HEK293 (cell line): Measurements from ENCODE around the gene CD82.

Experiments used
- REPIN1 ChIP-seq: fragments of 450-650 bp; formaldehyde crosslinking; IDR thresholded peaks from 2 replicates; pipeline ENCODE4 v1.5.1; 2017; ENCODE audit warnings: missing biosample characterization, missing genetic modification characterization, low read depth
- SALL2 ChIP-seq: fragments of 450-650 bp; formaldehyde crosslinking; IDR thresholded peaks from 2 replicates; pipeline ENCODE4 v1.5.0; 2017; ENCODE audit warnings: missing biosample characterization, mild to moderate bottlenecking, missing genetic modification characterization, borderline replicate concordance
- SP2 ChIP-seq: fragments of 450-650 bp; formaldehyde crosslinking; IDR thresholded peaks from 2 replicates; pipeline ENCODE4 v1.5.1; 2016; ENCODE audit warnings: missing biosample characterization, missing genetic modification characterization
- TCF7L2 ChIP-seq: IDR thresholded peaks from 2 replicates; pipeline ENCODE4 v1.6.1; 2011; ENCODE audit warnings: low read depth, mild to moderate bottlenecking, inconsistent platforms, low read length, moderate library complexity, borderline replicate concordance
- ZBTB26 ChIP-seq: fragments of 450-650 bp; formaldehyde crosslinking; optimal IDR thresholded peaks from 2 replicates; pipeline ENCODE3; 2016; ENCODE audit warnings: missing biosample characterization, mild to moderate bottlenecking, missing genetic modification characterization
- ZBTB44 ChIP-seq: fragments of 450-650 bp; IDR thresholded peaks from 2 replicates; pipeline ENCODE4 v1.5.1; 2018; ENCODE audit warnings: missing biosample characterization, mild to moderate bottlenecking, missing genetic modification characterization
- ZNF350 ChIP-seq: fragments of 450-650 bp; formaldehyde crosslinking; IDR thresholded peaks from 2 replicates; pipeline ENCODE4 v1.5.0; 2017; ENCODE audit warnings: missing biosample characterization, mild to moderate bottlenecking, missing genetic modification characterization
- TF ChIP-seq, protein P1 (sequence below): fragments of 450-650 bp; formaldehyde crosslinking; IDR thresholded peaks from 2 replicates; pipeline ENCODE4 v1.5.1; 2017; ENCODE audit warnings: missing biosample characterization, missing genetic modification characterization
- TF ChIP-seq, protein P2 (sequence below): fragments of 450-650 bp; formaldehyde crosslinking; IDR thresholded peaks from 2 replicates; pipeline ENCODE4 v1.5.1; 2016; ENCODE audit warnings: missing biosample characterization, missing genetic modification characterization

- TF ChIP-seq, protein P1, sequence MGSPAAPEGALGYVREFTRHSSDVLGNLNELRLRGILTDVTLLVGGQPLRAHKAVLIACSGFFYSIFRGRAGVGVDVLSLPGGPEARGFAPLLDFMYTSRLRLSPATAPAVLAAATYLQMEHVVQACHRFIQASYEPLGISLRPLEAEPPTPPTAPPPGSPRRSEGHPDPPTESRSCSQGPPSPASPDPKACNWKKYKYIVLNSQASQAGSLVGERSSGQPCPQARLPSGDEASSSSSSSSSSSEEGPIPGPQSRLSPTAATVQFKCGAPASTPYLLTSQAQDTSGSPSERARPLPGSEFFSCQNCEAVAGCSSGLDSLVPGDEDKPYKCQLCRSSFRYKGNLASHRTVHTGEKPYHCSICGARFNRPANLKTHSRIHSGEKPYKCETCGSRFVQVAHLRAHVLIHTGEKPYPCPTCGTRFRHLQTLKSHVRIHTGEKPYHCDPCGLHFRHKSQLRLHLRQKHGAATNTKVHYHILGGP (tag by site-specific recombination), result no peak
- TF ChIP-seq ZBTB44 (no peak), ZNF350 (tag by site-specific recombination) (no peak), SALL2 (tag by site-specific recombination) (no peak), SP2 (tag by site-specific recombination) (no peak), ZBTB26 (tag by site-specific recombination) (no peak), REPIN1 (tag by site-specific recombination) (no peak), TCF7L2 (no peak)
- TF ChIP-seq, protein P2, sequence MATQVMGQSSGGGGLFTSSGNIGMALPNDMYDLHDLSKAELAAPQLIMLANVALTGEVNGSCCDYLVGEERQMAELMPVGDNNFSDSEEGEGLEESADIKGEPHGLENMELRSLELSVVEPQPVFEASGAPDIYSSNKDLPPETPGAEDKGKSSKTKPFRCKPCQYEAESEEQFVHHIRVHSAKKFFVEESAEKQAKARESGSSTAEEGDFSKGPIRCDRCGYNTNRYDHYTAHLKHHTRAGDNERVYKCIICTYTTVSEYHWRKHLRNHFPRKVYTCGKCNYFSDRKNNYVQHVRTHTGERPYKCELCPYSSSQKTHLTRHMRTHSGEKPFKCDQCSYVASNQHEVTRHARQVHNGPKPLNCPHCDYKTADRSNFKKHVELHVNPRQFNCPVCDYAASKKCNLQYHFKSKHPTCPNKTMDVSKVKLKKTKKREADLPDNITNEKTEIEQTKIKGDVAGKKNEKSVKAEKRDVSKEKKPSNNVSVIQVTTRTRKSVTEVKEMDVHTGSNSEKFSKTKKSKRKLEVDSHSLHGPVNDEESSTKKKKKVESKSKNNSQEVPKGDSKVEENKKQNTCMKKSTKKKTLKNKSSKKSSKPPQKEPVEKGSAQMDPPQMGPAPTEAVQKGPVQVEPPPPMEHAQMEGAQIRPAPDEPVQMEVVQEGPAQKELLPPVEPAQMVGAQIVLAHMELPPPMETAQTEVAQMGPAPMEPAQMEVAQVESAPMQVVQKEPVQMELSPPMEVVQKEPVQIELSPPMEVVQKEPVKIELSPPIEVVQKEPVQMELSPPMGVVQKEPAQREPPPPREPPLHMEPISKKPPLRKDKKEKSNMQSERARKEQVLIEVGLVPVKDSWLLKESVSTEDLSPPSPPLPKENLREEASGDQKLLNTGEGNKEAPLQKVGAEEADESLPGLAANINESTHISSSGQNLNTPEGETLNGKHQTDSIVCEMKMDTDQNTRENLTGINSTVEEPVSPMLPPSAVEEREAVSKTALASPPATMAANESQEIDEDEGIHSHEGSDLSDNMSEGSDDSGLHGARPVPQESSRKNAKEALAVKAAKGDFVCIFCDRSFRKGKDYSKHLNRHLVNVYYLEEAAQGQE, result no peak
Measured at GRCh38 chr11:44561964-44562734, 3.3 kb upstream of the CD82 start.
